ENCODE measurements around the gene CLNK. TPM values are rescaled to one million over a fixed set of nuclear protein-coding genes. Genes with fewer than 3 reads are reported as not detected.
A peak's percentile ranks its signal among the peaks of the same experiment; 100 is the strongest.

Gene CLNK
- polyA plus RNA-seq, 3 donors = not detected

GRCh38 chr4:10587296-10587695 lies 97.3 kb downstream of the CLNK start:
- no peak overlapping the region for H3K4me3 ChIP-seq (replicated peaks in 1 of 3; ENCODE audit: low read depth in 2 of 3, low read length in 3 of 3)
- Mint-ChIP-seq H3K27me3 (ENCODE audit: low read depth in 3 of 3) (peaks cover 0 to 4% (median 1%) of the 10 kb centered on the region in 3 donors), H3K27ac (no peak overlapping the region), H3K4me1 (peaks cover 19% of the 10 kb centered on the region), H3K4me3 (no peak overlapping the region), H3K36me3 (no peaks in the 10 kb centered on the region), H3K9me3 (peaks cover 0 to 2% (median 0%) of the 10 kb centered on the region in 7 donors)
- intact Hi-C loops (cut with micrococcal nuclease) = loop anchor here (10.0 kb wide), 2 partner anchors 838 to 1138 kb away; partner anchors contain the start of gene HS3ST1 (in 1 of the 2)
- no peaks in the 10 kb centered on the region for H3K79me2 ChIP-seq (ENCODE audit: insufficient read depth, low read length)
- 73% methylated on average over 3 of the region's 12 CpGs for WGBS (ENCODE audit: insufficient coverage)
- no peak for DNase-seq
- peaks cover 10 to 13% of the 10 kb centered on the region in 2 donors for H3K4me1 ChIP-seq (ENCODE audit: control insufficient read depth in 1 of 2, insufficient read depth in 2 of 2, low read length in 2 of 2)
- no peak overlapping the region for H3K9ac ChIP-seq (ENCODE audit: insufficient read depth, low read length, poor library complexity, severe bottlenecking)
- H3K27ac ChIP-seq (ENCODE audit: low read depth in 1 of 2, low read length in 2 of 2) = no peak overlapping the region
- no peak overlapping the region for H3K4me2 ChIP-seq (replicated peaks; ENCODE audit: extremely low read depth, low read length, poor library complexity, severe bottlenecking)
- no peaks in the 10 kb centered on the region for H3K9me3 ChIP-seq (replicated peaks in 1 of 2; ENCODE audit: control insufficient read depth in 1 of 2, insufficient read depth in 1 of 2, low read length in 2 of 2)
- H2AFZ ChIP-seq (ENCODE audit: insufficient read depth, low read depth, low read length, poor library complexity, severe bottlenecking) = no peak overlapping the region
- TF ChIP-seq CTCF (IDR thresholded peaks at IDR 0.05) = no peak
- no peaks in the 10 kb centered on the region for H4K20me1 ChIP-seq (ENCODE audit: insufficient read depth, low read length)
- H3K27me3 ChIP-seq (ENCODE audit: control insufficient read depth in 2 of 2, insufficient read depth in 2 of 2, low read length in 2 of 2) = no peaks in the 10 kb centered on the region
- H3K36me3 ChIP-seq (replicated peaks in 1 of 2; ENCODE audit: control insufficient read depth in 1 of 2, insufficient read depth in 2 of 2, low read length in 2 of 2) = no peaks in the 10 kb centered on the region

- no peak overlapping the region for H2AFZ ChIP-seq (ENCODE audit: insufficient read depth, low read depth, low read length, poor library complexity, severe bottlenecking)
- intact Hi-C loops (cut with micrococcal nuclease) = loop anchor here (10.0 kb wide), 2 partner anchors 841 to 1141 kb away; partner anchors contain the start of gene HS3ST1 (in 1 of the 2)
- H3K4me3 Mint-ChIP-seq = peak overlapping the region; percentile 47 to 76
- H3K27me3 Mint-ChIP-seq (ENCODE audit: low read depth in 3 of 3) = peaks cover 0 to 4% (median 0%) of the 10 kb centered on the region in 3 donors
- peak overlapping the region in 1 of 3 experiments; percentile 46 for H3K4me3 ChIP-seq (replicated peaks in 1 of 3; ENCODE audit: low read depth in 2 of 3, low read length in 3 of 3)
- H3K79me2 ChIP-seq (ENCODE audit: insufficient read depth, low read length) = no peaks in the 10 kb centered on the region
- H3K4me1 ChIP-seq (ENCODE audit: control insufficient read depth in 1 of 2, insufficient read depth in 2 of 2, low read length in 2 of 2) = peaks cover 7 to 10% of the 10 kb centered on the region in 2 donors
- DNase-seq = peak; percentile 20 to 62 (median 21)
- WGBS (ENCODE audit: insufficient coverage) = 0% methylated on average over 2 of the region's 2 CpGs
- no peaks in the 10 kb centered on the region for H3K9me3 ChIP-seq (replicated peaks in 1 of 2; ENCODE audit: control insufficient read depth in 1 of 2, insufficient read depth in 1 of 2, low read length in 2 of 2)
- H3K27ac Mint-ChIP-seq = peak overlapping the region in 2 of 7 donors; percentile 59 to 73
- no peaks in the 10 kb centered on the region for H3K36me3 Mint-ChIP-seq
- no peaks in the 10 kb centered on the region for H3K36me3 ChIP-seq (replicated peaks in 1 of 2; ENCODE audit: control insufficient read depth in 1 of 2, insufficient read depth in 2 of 2, low read length in 2 of 2)
- TF ChIP-seq CTCF (IDR thresholded peaks at IDR 0.05) = no peak
- no peaks in the 10 kb centered on the region for H4K20me1 ChIP-seq (ENCODE audit: insufficient read depth, low read length)
- H3K27me3 ChIP-seq (ENCODE audit: control insufficient read depth in 2 of 2, insufficient read depth in 2 of 2, low read length in 2 of 2) = no peaks in the 10 kb centered on the region
- peak overlapping the region; percentile 54 for H3K4me2 ChIP-seq (replicated peaks; ENCODE audit: extremely low read depth, low read length, poor library complexity, severe bottlenecking)
- peaks cover 15% of the 10 kb centered on the region for H3K4me1 Mint-ChIP-seq
- H3K9me3 Mint-ChIP-seq = no peaks in the 10 kb centered on the region
- no peak overlapping the region for H3K9ac ChIP-seq (ENCODE audit: insufficient read depth, low read length, poor library complexity, severe bottlenecking)
- H3K27ac ChIP-seq (ENCODE audit: low read depth in 1 of 2, low read length in 2 of 2) = peak overlapping the region in 1 of 2 donors; percentile 35
Measured at GRCh38 chr4:10584042-10584441, 100.5 kb downstream of the CLNK start.
